Measurements from ENCODE around the gene PIK3AP1.

- TF ChIP-seq, protein P1, sequence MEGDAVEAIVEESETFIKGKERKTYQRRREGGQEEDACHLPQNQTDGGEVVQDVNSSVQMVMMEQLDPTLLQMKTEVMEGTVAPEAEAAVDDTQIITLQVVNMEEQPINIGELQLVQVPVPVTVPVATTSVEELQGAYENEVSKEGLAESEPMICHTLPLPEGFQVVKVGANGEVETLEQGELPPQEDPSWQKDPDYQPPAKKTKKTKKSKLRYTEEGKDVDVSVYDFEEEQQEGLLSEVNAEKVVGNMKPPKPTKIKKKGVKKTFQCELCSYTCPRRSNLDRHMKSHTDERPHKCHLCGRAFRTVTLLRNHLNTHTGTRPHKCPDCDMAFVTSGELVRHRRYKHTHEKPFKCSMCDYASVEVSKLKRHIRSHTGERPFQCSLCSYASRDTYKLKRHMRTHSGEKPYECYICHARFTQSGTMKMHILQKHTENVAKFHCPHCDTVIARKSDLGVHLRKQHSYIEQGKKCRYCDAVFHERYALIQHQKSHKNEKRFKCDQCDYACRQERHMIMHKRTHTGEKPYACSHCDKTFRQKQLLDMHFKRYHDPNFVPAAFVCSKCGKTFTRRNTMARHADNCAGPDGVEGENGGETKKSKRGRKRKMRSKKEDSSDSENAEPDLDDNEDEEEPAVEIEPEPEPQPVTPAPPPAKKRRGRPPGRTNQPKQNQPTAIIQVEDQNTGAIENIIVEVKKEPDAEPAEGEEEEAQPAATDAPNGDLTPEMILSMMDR (IDR thresholded peaks at IDR 0.05; ENCODE audit: insufficient read depth, low read depth, low read length): no peak
- TF ChIP-seq EZH2 (IDR thresholded peaks at IDR 0.05; ENCODE audit: insufficient read depth, low read length): no peak
Observed at GRCh38 chr10:96642530-96642929, 77.8 kb downstream of the PIK3AP1 start.

Data from astrocyte (in vitro differentiated cells and primary cell).